Astrocyte of the spinal cord (primary cell): ENCODE measurements around the gene FTCD.

Experiments
- DNase-seq: peaks from one replicate; pipeline ENCODE4 v3.0.0; 2011; ENCODE audit warnings: low read depth, low spot score
- H3K4me3 ChIP-seq: 2 replicates; pipeline ENCODE4 v1.5.1; 2011; ENCODE audit warnings: low read depth, mild to moderate bottlenecking, low read length, moderate library complexity
- in situ Hi-C: cut with HindIII; loops from 2 replicates; pipeline ENCODE4 v1.10.0; 2017; ENCODE audit warnings: low sequenced_read_pairs
- TF ChIP-seq, protein P1 (sequence below): IDR thresholded peaks from 2 replicates; pipeline ENCODE4 v1.5.1; 2012; ENCODE audit warnings: low read depth, mild to moderate bottlenecking, low read length, inconsistent platforms

FTCD gene

DNA sequence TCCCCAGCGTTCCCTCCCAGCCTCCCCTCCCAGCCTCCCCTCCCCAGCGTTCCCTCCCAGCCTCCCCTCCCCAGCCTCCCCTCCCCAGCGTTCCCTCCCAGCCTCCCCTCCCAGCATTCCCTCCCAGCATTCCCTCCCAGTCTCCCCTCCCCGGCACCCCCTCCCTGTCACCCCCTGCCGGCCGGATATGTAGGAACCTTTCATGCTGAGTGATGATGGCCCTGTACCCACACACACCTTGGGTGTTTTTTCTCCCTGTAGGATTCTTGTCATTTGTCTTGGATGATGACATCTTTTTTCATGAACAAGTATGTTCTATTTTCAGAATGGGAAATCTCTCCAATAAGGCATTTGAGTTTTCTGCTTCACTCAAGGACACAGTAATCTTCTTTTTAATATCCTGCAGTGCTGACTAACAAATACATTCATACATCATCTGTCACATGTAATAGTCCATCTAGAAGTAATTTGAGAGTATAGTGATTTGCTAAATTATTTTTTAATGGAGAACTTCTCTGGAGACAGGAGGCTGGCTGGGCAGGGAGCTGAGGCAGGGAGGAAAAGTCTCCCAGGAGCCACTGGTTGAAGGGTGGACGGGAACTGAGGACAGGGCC, 19.5 kb downstream of the FTCD start:
- DNase-seq, result peak; percentile 30
- in situ Hi-C loops, result no loop called here
- no peak overlapping the region for H3K4me3 ChIP-seq
- TF ChIP-seq, protein P1, sequence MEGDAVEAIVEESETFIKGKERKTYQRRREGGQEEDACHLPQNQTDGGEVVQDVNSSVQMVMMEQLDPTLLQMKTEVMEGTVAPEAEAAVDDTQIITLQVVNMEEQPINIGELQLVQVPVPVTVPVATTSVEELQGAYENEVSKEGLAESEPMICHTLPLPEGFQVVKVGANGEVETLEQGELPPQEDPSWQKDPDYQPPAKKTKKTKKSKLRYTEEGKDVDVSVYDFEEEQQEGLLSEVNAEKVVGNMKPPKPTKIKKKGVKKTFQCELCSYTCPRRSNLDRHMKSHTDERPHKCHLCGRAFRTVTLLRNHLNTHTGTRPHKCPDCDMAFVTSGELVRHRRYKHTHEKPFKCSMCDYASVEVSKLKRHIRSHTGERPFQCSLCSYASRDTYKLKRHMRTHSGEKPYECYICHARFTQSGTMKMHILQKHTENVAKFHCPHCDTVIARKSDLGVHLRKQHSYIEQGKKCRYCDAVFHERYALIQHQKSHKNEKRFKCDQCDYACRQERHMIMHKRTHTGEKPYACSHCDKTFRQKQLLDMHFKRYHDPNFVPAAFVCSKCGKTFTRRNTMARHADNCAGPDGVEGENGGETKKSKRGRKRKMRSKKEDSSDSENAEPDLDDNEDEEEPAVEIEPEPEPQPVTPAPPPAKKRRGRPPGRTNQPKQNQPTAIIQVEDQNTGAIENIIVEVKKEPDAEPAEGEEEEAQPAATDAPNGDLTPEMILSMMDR, result no peak

DNA sequence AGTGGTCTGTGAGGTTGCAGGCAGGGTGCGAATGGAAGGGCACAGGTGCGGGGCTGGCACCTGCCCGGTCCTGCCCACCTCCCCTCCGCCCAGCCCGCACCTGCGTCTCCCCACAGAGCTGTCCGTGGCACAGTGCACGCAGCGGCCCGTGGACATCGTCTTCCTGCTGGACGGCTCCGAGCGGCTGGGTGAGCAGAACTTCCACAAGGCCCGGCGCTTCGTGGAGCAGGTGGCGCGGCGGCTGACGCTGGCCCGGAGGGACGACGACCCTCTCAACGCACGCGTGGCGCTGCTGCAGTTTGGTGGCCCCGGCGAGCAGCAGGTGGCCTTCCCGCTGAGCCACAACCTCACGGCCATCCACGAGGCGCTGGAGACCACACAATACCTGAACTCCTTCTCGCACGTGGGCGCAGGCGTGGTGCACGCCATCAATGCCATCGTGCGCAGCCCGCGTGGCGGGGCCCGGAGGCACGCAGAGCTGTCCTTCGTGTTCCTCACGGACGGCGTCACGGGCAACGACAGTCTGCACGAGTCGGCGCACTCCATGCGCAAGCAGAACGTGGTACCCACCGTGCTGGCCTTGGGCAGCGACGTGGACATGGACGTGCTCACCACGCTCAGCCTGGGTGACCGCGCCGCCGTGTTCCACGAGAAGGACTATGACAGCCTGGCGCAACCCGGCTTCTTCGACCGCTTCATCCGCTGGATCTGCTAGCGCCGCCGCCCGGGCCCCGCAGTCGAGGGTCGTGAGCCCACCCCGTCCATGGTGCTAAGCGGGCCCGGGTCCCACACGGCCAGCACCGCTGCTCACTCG, 23.3 kb downstream of the FTCD start:
- in situ Hi-C loops, result no loop called here
- no peak for DNase-seq
- TF ChIP-seq, protein P1, result no peak
- no peak overlapping the region for H3K4me3 ChIP-seq

DNA sequence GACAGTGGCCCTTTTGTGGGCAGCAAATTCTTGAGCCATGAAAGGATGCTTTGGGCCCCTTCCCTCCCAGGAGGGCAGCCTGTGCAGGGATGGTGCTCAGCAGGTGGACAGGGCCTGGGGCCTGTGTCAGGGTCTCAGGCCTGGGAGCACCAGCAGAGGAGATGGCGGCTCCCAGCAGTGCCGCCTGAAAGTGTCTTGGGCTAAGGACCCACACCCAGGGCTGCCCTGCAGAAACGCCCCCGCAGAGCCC, 23.9 kb downstream of the FTCD start:
- H3K4me3 ChIP-seq, result no peak overlapping the region
- TF ChIP-seq, protein P1, result no peak
- in situ Hi-C loops, result no loop called here
- no peak for DNase-seq

DNA sequence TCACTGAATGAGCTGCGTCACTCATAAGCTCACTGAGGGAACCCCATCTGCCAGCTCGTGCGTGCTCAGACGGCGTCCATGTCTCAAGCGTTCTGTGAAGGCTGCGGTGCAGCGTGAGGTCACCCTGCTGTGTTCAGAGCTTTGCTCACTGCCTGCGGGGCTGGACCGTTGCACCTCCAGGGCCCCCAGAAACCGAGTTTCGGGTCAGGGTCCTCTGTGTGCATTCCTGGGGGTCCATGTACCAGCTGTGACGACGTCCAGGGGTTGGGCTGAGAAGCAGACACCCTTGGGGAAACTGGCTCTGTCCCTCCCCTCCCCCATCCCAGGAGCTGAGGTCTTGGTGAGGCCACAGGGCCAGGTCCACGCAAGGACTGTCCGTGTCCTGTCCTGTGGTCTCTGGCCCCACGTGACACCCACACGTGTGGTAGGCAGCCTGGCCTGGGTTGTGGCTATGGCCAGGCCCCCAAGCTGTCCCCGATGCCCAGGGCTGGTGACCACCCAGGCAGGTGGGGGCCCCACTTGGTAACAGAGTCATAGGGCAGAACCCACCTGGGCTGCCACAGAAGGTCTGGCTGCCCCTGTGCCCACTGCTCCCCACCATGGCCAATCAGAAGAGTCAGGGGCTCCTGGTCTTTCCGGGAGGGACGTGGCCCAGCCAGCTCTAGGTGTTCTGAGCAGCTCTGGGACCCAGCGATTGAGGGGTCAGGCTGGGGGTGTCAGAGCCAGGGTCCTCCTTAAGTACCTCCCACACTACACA, 24.4 kb downstream of the FTCD start:
- in situ Hi-C loops, result no loop called here
- no peak overlapping the region for H3K4me3 ChIP-seq
- DNase-seq, result no peak
- TF ChIP-seq, protein P1, result no peak

DNA sequence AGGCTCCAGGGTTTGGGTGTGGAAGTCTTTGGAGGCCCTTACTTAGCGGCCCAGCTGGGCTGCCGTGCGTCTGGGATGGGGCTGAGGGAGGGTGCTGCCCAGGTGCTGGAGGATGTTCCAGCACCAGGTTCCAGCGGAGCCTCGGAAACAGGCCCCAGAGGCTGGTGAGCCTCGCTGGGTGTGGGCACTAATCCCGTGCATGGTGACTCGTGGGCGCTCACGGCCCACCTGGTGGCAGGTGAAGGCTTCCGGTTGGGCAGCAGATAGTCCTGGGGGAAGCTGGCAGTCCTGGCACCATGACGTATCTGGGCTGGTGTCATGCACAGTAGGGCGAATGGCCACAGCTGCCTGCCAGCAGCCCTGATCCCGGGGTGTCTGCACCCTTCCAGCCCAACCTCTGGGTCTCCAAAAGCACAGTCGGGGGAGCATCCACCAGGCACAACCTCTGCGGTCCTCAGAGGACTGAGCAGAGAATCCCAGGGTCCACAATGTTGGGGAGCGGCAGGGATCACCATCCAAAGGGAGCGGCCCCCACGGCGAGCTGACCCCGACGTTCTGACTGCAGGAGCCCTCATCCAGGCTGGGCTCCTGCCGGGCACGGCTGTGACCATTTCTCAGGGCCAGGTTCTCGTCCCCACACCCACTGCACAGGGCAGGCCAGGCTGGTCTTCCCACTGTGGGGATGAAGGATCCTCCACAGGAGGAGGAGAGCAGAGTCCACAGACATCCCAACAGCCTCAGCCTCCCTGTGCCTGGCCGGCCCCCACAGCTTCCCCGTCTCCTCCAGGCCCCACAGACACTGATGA, 25.3 kb downstream of the FTCD start:
- TF ChIP-seq, protein P1, result no peak
- in situ Hi-C loops, result no loop called here
- DNase-seq, result no peak
- no peak overlapping the region for H3K4me3 ChIP-seq

DNA sequence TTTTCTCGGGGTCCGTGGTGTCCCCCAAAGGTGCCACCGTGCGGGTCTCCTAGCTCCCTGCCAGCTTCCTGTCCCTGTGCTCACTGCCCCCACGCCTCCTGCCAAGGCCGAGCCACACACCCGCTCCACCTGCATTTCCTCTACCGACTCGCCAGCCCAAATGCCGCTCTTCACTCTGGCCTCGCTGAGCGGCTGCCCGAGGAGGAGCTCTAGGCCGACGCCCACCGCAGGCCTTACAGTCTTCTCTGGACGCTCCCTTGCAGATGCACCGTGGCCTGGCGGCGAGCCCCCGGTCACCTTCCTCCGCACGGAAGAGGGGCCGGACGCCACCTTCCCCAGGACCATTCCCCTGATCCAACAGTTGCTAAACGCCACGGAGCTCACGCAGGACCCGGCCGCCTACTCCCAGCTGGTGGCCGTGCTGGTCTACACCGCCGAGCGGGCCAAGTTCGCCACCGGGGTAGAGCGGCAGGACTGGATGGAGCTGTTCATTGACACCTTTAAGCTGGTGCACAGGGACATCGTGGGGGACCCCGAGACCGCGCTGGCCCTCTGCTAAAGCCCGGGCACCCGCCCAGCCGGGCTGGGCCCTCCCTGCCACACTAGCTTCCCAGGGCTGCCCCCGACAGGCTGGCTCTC, 26.3 kb downstream of the FTCD start:
- H3K4me3 ChIP-seq, result no peak overlapping the region
- TF ChIP-seq, protein P1, result no peak
- no peak for DNase-seq
- in situ Hi-C loops, result no loop called here
